ENCODE data around the gene HMGA1. TPM values are rescaled to one million over a fixed set of nuclear protein-coding genes. Genes with fewer than 3 reads are reported as not detected.

The HMGA1 gene
- total RNA-seq, 1 experiment from 2014 or later, result 2,446 TPM

DNA sequence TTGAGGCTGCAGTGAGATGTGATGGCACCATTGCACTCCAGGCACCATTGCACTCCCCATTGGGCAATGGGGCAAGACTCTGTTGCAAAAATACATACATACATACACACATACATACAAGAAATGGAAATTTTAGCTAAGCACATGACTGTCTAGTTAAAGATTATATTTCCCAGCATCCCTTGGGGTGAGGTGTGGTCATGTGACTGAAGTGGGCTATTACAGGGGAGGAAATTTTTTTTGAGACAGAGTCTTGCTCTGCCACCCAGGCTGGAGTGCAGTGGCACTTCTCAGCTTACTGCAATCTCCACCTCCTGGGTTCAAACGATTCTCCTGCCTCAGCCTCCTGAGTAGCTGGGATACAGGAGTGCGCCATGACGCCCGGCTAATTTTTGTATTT lies 32.0 kb upstream of the HMGA1 start:
- no peak for ATAC-seq
- TF ChIP-seq MXD4 (CRISPR knock-in tag; IDR thresholded peaks at IDR 0.05; ENCODE audit: borderline replicate concordance), result no peak
- no peak for TF ChIP-seq FOXJ3 (CRISPR knock-in tag; IDR thresholded peaks at IDR 0.05; ENCODE audit: borderline replicate concordance)
- TF ChIP-seq ZNF317 (CRISPR knock-in tag; IDR thresholded peaks at IDR 0.05; ENCODE audit: borderline replicate concordance, low read depth), result no peak
- TF ChIP-seq, protein P1, sequence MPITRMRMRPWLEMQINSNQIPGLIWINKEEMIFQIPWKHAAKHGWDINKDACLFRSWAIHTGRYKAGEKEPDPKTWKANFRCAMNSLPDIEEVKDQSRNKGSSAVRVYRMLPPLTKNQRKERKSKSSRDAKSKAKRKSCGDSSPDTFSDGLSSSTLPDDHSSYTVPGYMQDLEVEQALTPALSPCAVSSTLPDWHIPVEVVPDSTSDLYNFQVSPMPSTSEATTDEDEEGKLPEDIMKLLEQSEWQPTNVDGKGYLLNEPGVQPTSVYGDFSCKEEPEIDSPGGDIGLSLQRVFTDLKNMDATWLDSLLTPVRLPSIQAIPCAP (CRISPR knock-in tag; IDR thresholded peaks at IDR 0.05), result no peak
- no peak for TF ChIP-seq ZNF396 (CRISPR knock-in tag; IDR thresholded peaks at IDR 0.05; ENCODE audit: borderline replicate concordance)
- TF ChIP-seq CREM (CRISPR knock-in tag; IDR thresholded peaks at IDR 0.05), result no peak
- no peak for TF ChIP-seq TCF7 (CRISPR knock-in tag; IDR thresholded peaks at IDR 0.05; ENCODE audit: low read depth)
- TF ChIP-seq, protein P2, sequence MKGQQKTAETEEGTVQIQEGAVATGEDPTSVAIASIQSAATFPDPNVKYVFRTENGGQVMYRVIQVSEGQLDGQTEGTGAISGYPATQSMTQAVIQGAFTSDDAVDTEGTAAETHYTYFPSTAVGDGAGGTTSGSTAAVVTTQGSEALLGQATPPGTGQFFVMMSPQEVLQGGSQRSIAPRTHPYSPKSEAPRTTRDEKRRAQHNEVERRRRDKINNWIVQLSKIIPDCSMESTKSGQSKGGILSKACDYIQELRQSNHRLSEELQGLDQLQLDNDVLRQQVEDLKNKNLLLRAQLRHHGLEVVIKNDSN (CRISPR knock-in tag; IDR thresholded peaks at IDR 0.05), result no peak
- TF ChIP-seq ZNF263 (CRISPR knock-in tag; IDR thresholded peaks at IDR 0.05; ENCODE audit: low read depth), result no peak
- TF ChIP-seq, protein P3, sequence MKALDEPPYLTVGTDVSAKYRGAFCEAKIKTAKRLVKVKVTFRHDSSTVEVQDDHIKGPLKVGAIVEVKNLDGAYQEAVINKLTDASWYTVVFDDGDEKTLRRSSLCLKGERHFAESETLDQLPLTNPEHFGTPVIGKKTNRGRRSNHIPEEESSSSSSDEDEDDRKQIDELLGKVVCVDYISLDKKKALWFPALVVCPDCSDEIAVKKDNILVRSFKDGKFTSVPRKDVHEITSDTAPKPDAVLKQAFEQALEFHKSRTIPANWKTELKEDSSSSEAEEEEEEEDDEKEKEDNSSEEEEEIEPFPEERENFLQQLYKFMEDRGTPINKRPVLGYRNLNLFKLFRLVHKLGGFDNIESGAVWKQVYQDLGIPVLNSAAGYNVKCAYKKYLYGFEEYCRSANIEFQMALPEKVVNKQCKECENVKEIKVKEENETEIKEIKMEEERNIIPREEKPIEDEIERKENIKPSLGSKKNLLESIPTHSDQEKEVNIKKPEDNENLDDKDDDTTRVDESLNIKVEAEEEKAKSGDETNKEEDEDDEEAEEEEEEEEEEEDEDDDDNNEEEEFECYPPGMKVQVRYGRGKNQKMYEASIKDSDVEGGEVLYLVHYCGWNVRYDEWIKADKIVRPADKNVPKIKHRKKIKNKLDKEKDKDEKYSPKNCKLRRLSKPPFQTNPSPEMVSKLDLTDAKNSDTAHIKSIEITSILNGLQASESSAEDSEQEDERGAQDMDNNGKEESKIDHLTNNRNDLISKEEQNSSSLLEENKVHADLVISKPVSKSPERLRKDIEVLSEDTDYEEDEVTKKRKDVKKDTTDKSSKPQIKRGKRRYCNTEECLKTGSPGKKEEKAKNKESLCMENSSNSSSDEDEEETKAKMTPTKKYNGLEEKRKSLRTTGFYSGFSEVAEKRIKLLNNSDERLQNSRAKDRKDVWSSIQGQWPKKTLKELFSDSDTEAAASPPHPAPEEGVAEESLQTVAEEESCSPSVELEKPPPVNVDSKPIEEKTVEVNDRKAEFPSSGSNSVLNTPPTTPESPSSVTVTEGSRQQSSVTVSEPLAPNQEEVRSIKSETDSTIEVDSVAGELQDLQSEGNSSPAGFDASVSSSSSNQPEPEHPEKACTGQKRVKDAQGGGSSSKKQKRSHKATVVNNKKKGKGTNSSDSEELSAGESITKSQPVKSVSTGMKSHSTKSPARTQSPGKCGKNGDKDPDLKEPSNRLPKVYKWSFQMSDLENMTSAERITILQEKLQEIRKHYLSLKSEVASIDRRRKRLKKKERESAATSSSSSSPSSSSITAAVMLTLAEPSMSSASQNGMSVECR (CRISPR knock-in tag; IDR thresholded peaks at IDR 0.05; ENCODE audit: borderline replicate concordance), result no peak
- TF ChIP-seq, protein P4, sequence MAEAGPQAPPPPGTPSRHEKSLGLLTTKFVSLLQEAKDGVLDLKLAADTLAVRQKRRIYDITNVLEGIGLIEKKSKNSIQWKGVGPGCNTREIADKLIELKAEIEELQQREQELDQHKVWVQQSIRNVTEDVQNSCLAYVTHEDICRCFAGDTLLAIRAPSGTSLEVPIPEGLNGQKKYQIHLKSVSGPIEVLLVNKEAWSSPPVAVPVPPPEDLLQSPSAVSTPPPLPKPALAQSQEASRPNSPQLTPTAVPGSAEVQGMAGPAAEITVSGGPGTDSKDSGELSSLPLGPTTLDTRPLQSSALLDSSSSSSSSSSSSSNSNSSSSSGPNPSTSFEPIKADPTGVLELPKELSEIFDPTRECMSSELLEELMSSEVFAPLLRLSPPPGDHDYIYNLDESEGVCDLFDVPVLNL (CRISPR knock-in tag; IDR thresholded peaks at IDR 0.05; ENCODE audit: borderline replicate concordance, low read depth), result no peak
- TF ChIP-seq PRRX2 (CRISPR knock-in tag; IDR thresholded peaks at IDR 0.05), result no peak
- no peak for TF ChIP-seq ZNF232 (CRISPR knock-in tag; IDR thresholded peaks at IDR 0.05)
- TF ChIP-seq FOXK1 (CRISPR knock-in tag; IDR thresholded peaks at IDR 0.05), result no peak
- no peak for TF ChIP-seq JAZF1 (CRISPR knock-in tag; IDR thresholded peaks at IDR 0.05)
- no peak for TF ChIP-seq ZNF219 (CRISPR knock-in tag; IDR thresholded peaks at IDR 0.05; ENCODE audit: borderline replicate concordance)
- no peak for TF ChIP-seq GABPB1 (CRISPR knock-in tag; IDR thresholded peaks at IDR 0.05)
- TF ChIP-seq KAT7 (CRISPR knock-in tag; IDR thresholded peaks at IDR 0.05; ENCODE audit: borderline replicate concordance), result no peak
- Mint-ChIP-seq H3K4me1 (peaks cover 46% of the 10 kb centered on the region), H3K27ac (no peak overlapping the region), H3K27me3 (ENCODE audit: low read depth) (peaks cover 2% of the 10 kb centered on the region; the same call in 1 of the 2 replicates), H3K4me3 (no peak overlapping the region), H3K9me3 (peaks cover 7% of the 10 kb centered on the region), H3K36me3 (no peaks in the 10 kb centered on the region)
- ChIA-PET POLR2A (no interaction called here), CTCF (interaction anchor here (0.6 to 1.0 kb wide), 2 partner anchors 39 to 44 kb away, joined by 3 to 5 read pairs; partner anchors contain the start of gene SMIM29)
- no peak for DNase-seq (ENCODE audit: low spot score)

DNA sequence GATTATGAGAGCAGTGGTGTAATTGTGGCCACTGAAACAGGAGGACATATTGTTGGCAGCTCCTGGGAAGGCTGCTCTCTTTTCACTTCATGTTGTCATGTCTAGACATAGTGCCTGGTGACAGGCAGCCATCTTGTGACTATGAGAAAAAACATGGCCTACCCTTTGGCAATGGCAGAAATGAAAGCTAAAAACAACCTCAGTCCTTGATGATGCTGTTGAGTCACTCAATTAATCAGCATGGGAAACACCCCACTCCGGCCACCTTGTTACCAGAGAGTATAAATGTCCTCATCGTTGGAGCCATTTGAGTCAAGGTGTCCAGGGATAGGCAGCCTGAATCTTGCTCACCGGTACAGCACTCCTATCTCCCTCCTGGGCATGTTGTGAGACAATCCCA lies 31.2 kb upstream of the HMGA1 start:
- peaks cover 42% of the 10 kb centered on the region for H3K4me1 Mint-ChIP-seq
- peaks cover 4% of the 10 kb centered on the region; the same call in 1 of the 2 replicates for H3K9me3 Mint-ChIP-seq
- DNase-seq (ENCODE audit: low spot score) (no peak), ATAC-seq (no peak)
- H3K4me3 Mint-ChIP-seq, result no peak overlapping the region
- H3K27me3 Mint-ChIP-seq (ENCODE audit: low read depth), result peaks cover 2% of the 10 kb centered on the region; the same call in 1 of the 2 replicates
- CTCF ChIA-PET, result interaction anchor here (0.6 to 2.8 kb wide), 4 partner anchors 9 to 52 kb away, joined by 3 to 16 read pairs (median 4); no protein-coding TSS in a partner anchor
- H3K27ac Mint-ChIP-seq, result no peak overlapping the region
- POLR2A ChIA-PET, result interaction anchor here (1.0 to 1.3 kb wide), 2 partner anchors 31 to 41 kb away, joined by 3 to 4 read pairs; partner anchors contain the start of gene HMGA1
- no peaks in the 10 kb centered on the region for H3K36me3 Mint-ChIP-seq
- TF ChIP-seq IRF2 (CRISPR knock-in tag; IDR thresholded peaks at IDR 0.05; ENCODE audit: borderline replicate concordance, low read depth), result no peak
- TF ChIP-seq ELF4 (CRISPR knock-in tag; IDR thresholded peaks at IDR 0.05; ENCODE audit: low read depth), result no peak
- no peak for TF ChIP-seq KAT7 (CRISPR knock-in tag; IDR thresholded peaks at IDR 0.05; ENCODE audit: borderline replicate concordance)
- TF ChIP-seq, protein P5, sequence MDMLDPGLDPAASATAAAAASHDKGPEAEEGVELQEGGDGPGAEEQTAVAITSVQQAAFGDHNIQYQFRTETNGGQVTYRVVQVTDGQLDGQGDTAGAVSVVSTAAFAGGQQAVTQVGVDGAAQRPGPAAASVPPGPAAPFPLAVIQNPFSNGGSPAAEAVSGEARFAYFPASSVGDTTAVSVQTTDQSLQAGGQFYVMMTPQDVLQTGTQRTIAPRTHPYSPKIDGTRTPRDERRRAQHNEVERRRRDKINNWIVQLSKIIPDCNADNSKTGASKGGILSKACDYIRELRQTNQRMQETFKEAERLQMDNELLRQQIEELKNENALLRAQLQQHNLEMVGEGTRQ (CRISPR knock-in tag; IDR thresholded peaks at IDR 0.05), result no peak
- TF ChIP-seq NR3C1 (CRISPR knock-in tag; conservative IDR thresholded peaks at IDR 0.05; ENCODE audit: low read depth), result no peak
- TF ChIP-seq NFYB (CRISPR knock-in tag; conservative IDR thresholded peaks at IDR 0.05; ENCODE audit: low read depth), result no peak

All from WTC11 (cell line).